HG03521 (cell line): ENCODE measurements around the gene MMP7.

ENCODE experiments used
- ATAC-seq: cut with Tn5 transposase; IDR thresholded peaks from one replicate; pipeline ENCODE4 v1.9.1; 2021; ENCODE audit warnings: mild to moderate bottlenecking, moderate library complexity; ENCODE audit not compliant: unreplicated experiment

MMP7 gene

GRCh38 chr11:102497061-102497460, 33.5 kb downstream of the MMP7 start:
- ATAC-seq = no peak

GRCh38 chr11:102495161-102496042, 35.1 kb downstream of the MMP7 start:
- ATAC-seq = peak; percentile 94

- ATAC-seq = no peak
These were observed 36.3 kb downstream of the MMP7 start for GRCh38 chr11:102494216-102494615.

- ATAC-seq = no peak
These were observed 37.0 kb downstream of the MMP7 start for GRCh38 chr11:102493524-102493923.

GRCh38 chr11:102491969-102492368, 38.6 kb downstream of the MMP7 start:
- no peak for ATAC-seq

- no peak for ATAC-seq
These were observed 41.1 kb downstream of the MMP7 start for GRCh38 chr11:102489186-102490145.

- peak; percentile 71 for ATAC-seq
These were observed 42.3 kb downstream of the MMP7 start for GRCh38 chr11:102488208-102488607.

- no peak for ATAC-seq
These were observed 43.3 kb downstream of the MMP7 start for GRCh38 chr11:102487214-102487613.

- no peak for ATAC-seq
These were observed 44.0 kb downstream of the MMP7 start for GRCh38 chr11:102486584-102486983.

GRCh38 chr11:102485095-102485722, 45.3 kb downstream of the MMP7 start:
- ATAC-seq = no peak

GRCh38 chr11:102482433-102482832, 48.1 kb downstream of the MMP7 start:
- no peak for ATAC-seq

GRCh38 chr11:102479733-102480132, 50.8 kb downstream of the MMP7 start:
- no peak for ATAC-seq

- ATAC-seq = no peak
These were observed 51.8 kb downstream of the MMP7 start for GRCh38 chr11:102478673-102479299.

GRCh38 chr11:102476812-102477211, 53.7 kb downstream of the MMP7 start:
- ATAC-seq = no peak

- ATAC-seq = no peak
These were observed 54.5 kb downstream of the MMP7 start for GRCh38 chr11:102476069-102476468.

GRCh38 chr11:102473543-102473942, 57.0 kb downstream of the MMP7 start:
- ATAC-seq = no peak

- no peak for ATAC-seq
These were observed 58.4 kb downstream of the MMP7 start for GRCh38 chr11:102472127-102472526.

GRCh38 chr11:102471474-102471873, 59.1 kb downstream of the MMP7 start:
- ATAC-seq = no peak
